Keratinocyte (primary cell): ENCODE data around the gene CCDC158. TPM values are rescaled to one million over a fixed set of nuclear protein-coding genes. Genes with fewer than 3 reads are reported as not detected.

Source experiments
- DNase-seq: peaks from one replicate; pipeline ENCODE4 v3.0.0-alpha.2; 2011; ENCODE audit warnings: low read depth, missing footprints, low spot score
- FAIRE-seq: peaks from 2 replicates; lab custom pipeline; 2011; peaks lifted over from hg19 to GRCh38; lab: Jason Lieb, UNC
- H2AFZ ChIP-seq: 2 replicates; pipeline ENCODE4 v1.6.0; 2012; ENCODE audit warnings: low read length, control low read depth, inconsistent platforms; ENCODE audit not compliant: control insufficient read depth
- H3K27ac ChIP-seq: 2 replicates; pipeline ENCODE4 v1.5.1; 2011; ENCODE audit warnings: low read length; ENCODE audit not compliant: control insufficient read depth, insufficient read depth
- H3K27me3 ChIP-seq: 3 replicates; pipeline ENCODE4 v1.6.0; 2011; ENCODE audit warnings: low read length; ENCODE audit not compliant: control insufficient read depth, insufficient read depth; ENCODE audit errors: extremely low read depth
- H3K36me3 ChIP-seq, 2 experiments: 2 replicates in 1 of 2; 3 replicates in 1 of 2; pipeline ENCODE4 v1.5.1; 2011; ENCODE audit warnings: low read length in 2 of 2, mild to moderate bottlenecking in 1 of 2; ENCODE audit not compliant: control insufficient read depth in 2 of 2, insufficient read depth in 2 of 2; ENCODE audit errors: extremely low read depth in 1 of 2
- H3K4me1 ChIP-seq: 3 replicates; pipeline ENCODE4 v1.5.1; 2011; ENCODE audit warnings: low read length; ENCODE audit not compliant: control insufficient read depth, insufficient read depth; ENCODE audit errors: extremely low read depth
- H3K4me2 ChIP-seq: 3 replicates; pipeline ENCODE4 v1.6.0; 2011; ENCODE audit warnings: low read depth, low read length; ENCODE audit not compliant: control insufficient read depth, insufficient read depth; ENCODE audit errors: extremely low read depth
- H3K4me3 ChIP-seq, 3 experiments: fragments of 200-600 bp in 1 of 3; sonication (generic) in 1 of 3; 2 replicates in 2 of 3; 3 replicates in 1 of 3; pipeline ENCODE4 v1.5.1; 2011 to 2016; ENCODE audit warnings: low read length in 3 of 3, mild to moderate bottlenecking in 3 of 3, control low read depth in 2 of 3, inconsistent platforms in 1 of 3, low read depth in 1 of 3, mixed read lengths in 1 of 3, mixed run types in 1 of 3, moderate library complexity in 1 of 3; ENCODE audit not compliant: control insufficient read depth in 2 of 3, insufficient read depth in 2 of 3; ENCODE audit errors: extremely low read depth in 1 of 3
- H3K79me2 ChIP-seq: 2 replicates; pipeline ENCODE4 v1.6.0; 2012; ENCODE audit warnings: low read length; ENCODE audit not compliant: control insufficient read depth, insufficient read depth
- H3K9ac ChIP-seq: 3 replicates; pipeline ENCODE4 v1.6.0; 2011; ENCODE audit warnings: low read length; ENCODE audit not compliant: control insufficient read depth, insufficient read depth; ENCODE audit errors: extremely low read depth
- H3K9me1 ChIP-seq: 3 replicates; pipeline ENCODE4 v1.6.0; 2011; ENCODE audit warnings: low read length; ENCODE audit not compliant: control insufficient read depth, insufficient read depth; ENCODE audit errors: extremely low read depth
- H3K9me3 ChIP-seq: 2 replicates; pipeline ENCODE4 v1.5.1; 2012; ENCODE audit warnings: low read depth, low read length; ENCODE audit not compliant: control insufficient read depth
- H4K20me1 ChIP-seq: 3 replicates; pipeline ENCODE4 v1.6.0; 2011; ENCODE audit warnings: low read length; ENCODE audit not compliant: control insufficient read depth, insufficient read depth; ENCODE audit errors: extremely low read depth
- EZH2 ChIP-seq: IDR thresholded peaks from one replicate; pipeline ENCODE4 v1.6.1; 2012; ENCODE audit warnings: inconsistent platforms, mild to moderate bottlenecking, low read length, moderate library complexity
- dilution Hi-C: fragments of 300-500 bp; cut with MboI; formaldehyde crosslinking; loops from one replicate; pipeline ENCODE4 v1.7.0; 2020; ENCODE audit warnings: low sequenced_read_pairs; ENCODE audit not compliant: extremely low pct_ligation_motif_present
- polyA plus RNA-seq, 5 experiments: library from polyadenylated mRNA; depleted of rRNA in 3 of 5; stranded (reverse) in 3 of 5; stranded (forward) in 1 of 5; unstranded in 1 of 5; fragments of >200 nt; gene quantifications; 1 replicate in 1 of 5; 2 replicates in 3 of 5; 3 replicates in 1 of 5; pipeline versions ENCODE4 v1.2.1 to v1.2.3, GENCODE V29; 2011 to 2012; ENCODE audit warnings: missing spikeins in 2 of 5, low read depth in 1 of 5, low replicate concordance in 1 of 5
- TF ChIP-seq, protein P1 (sequence below), 3 experiments: IDR thresholded peaks in 1 of 3; conservative IDR thresholded peaks in 1 of 3; optimal IDR thresholded peaks in 1 of 3; 2 replicates in 2 of 3; 3 replicates in 1 of 3; pipeline versions ENCODE3 to v1.5.1; 2011; ENCODE audit warnings: low read length in 3 of 3, mild to moderate bottlenecking in 3 of 3, moderate library complexity in 2 of 3, control low read depth in 1 of 3, inconsistent platforms in 1 of 3; ENCODE audit not compliant: insufficient read depth in 2 of 3; ENCODE audit errors: extremely low read depth in 1 of 3

Gene CCDC158
- polyA plus RNA-seq, 1 donor (not counting 4 experiments of a cell fraction or from before 2014, with no cell fraction given), result not detected

DNA sequence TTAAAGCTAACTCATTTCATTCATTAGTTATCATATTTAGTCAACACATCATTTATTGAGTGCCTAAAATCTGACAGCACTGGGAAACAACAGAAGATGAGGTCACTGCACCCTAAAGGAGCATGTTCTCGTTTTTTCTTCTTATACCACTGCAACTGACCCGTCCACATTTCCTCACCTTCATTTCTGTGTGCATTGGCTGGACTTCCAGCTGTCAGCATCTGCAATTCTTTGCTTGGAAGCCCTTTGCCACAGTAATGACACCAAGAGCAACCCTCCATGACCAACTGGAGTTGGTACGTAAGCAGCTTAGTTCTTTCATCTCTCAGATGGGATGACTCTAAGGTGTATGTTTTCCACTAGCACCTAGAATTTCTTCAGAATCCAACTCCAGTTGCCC, 27.3 kb upstream of the CCDC158 start:
- no peak for FAIRE-seq
- Histone ChIP-seq H3K4me3 (no peak overlapping the region), H3K27ac (no peak overlapping the region), H3K9ac (no peak overlapping the region), H3K4me1 (no peaks in the 10 kb centered on the region), H3K9me3 (no peaks in the 10 kb centered on the region), H2AFZ (no peak overlapping the region), H3K79me2 (no peaks in the 10 kb centered on the region), H4K20me1 (no peaks in the 10 kb centered on the region), H3K9me1 (no peaks in the 10 kb centered on the region), H3K36me3 (no peaks in the 10 kb centered on the region), H3K27me3 (peaks cover 3% of the 10 kb centered on the region), H3K4me2 (no peak overlapping the region)
- no peak for DNase-seq
- dilution Hi-C loops, result no loop called here
- no peak for TF ChIP-seq EZH2
- TF ChIP-seq, protein P1, sequence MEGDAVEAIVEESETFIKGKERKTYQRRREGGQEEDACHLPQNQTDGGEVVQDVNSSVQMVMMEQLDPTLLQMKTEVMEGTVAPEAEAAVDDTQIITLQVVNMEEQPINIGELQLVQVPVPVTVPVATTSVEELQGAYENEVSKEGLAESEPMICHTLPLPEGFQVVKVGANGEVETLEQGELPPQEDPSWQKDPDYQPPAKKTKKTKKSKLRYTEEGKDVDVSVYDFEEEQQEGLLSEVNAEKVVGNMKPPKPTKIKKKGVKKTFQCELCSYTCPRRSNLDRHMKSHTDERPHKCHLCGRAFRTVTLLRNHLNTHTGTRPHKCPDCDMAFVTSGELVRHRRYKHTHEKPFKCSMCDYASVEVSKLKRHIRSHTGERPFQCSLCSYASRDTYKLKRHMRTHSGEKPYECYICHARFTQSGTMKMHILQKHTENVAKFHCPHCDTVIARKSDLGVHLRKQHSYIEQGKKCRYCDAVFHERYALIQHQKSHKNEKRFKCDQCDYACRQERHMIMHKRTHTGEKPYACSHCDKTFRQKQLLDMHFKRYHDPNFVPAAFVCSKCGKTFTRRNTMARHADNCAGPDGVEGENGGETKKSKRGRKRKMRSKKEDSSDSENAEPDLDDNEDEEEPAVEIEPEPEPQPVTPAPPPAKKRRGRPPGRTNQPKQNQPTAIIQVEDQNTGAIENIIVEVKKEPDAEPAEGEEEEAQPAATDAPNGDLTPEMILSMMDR (optimal IDR thresholded peaks at IDR 0.05 in 1 of 3, IDR thresholded peaks at IDR 0.05 in 1 of 3, conservative IDR thresholded peaks at IDR 0.05 in 1 of 3; ENCODE audit: extremely low read depth in 1 of 3, insufficient read depth in 2 of 3, low read length in 3 of 3), result no peak

DNA sequence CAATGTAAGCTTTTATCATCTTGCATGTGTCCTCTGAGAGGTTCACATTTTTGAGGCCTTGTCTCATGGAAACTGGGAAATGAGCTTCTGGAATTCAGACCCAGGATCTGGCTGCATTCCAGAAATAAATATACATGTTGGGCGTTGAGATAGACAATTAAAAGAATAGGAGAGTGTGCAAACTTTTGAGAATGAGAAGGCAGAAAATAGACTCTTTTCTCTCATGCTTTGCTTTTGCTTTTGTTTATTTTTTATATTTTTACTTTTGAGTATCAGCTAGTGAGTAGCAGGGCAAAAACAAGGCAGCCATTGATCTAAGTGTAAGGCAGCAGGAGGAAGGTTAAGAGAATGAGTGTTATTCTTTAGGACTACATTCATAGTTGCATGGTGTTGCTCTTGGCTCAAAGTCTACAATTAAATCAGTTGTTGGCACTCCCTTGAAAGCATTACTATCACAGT, 26.5 kb upstream of the CCDC158 start:
- Histone ChIP-seq H3K27me3 (peaks cover 3% of the 10 kb centered on the region), H3K79me2 (no peaks in the 10 kb centered on the region), H4K20me1 (no peaks in the 10 kb centered on the region), H3K27ac (no peak overlapping the region), H3K4me1 (no peaks in the 10 kb centered on the region), H3K4me2 (no peak overlapping the region), H3K9ac (no peak overlapping the region), H3K4me3 (no peak overlapping the region), H3K9me3 (no peaks in the 10 kb centered on the region), H2AFZ (no peak overlapping the region), H3K36me3 (no peaks in the 10 kb centered on the region), H3K9me1 (no peaks in the 10 kb centered on the region)
- TF ChIP-seq, protein P1 (optimal IDR thresholded peaks at IDR 0.05 in 1 of 3, IDR thresholded peaks at IDR 0.05 in 1 of 3, conservative IDR thresholded peaks at IDR 0.05 in 1 of 3; ENCODE audit: extremely low read depth in 1 of 3, insufficient read depth in 2 of 3, low read length in 3 of 3), result no peak
- DNase-seq (no peak), FAIRE-seq (peak; percentile 41)
- dilution Hi-C loops, result no loop called here
